Measurements from ENCODE around the gene DCLK3.

The DCLK3 gene

GRCh38 chr3:36707623-36708409, 56.5 kb downstream of the DCLK3 start:
- DNase-seq: no peak

DNA sequence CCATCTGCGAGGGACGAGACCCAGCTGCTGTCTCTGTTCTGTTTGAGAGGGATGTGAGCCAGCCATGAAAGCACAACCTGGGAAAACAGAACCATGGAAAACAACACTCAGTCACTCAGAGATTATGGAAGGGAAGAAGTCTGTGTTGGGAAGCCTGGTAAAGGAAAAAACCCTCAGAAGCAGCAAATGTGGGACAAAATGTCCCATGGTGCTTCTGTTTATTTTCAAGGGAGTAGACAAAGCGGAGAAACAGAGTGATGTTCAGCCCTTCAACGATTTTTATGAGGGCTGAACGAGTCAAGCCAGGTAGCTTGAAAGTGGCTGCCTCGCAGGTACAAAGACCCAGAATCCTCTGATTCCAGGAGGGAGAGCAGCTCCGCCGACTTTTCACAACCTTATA, 59.3 kb downstream of the DCLK3 start:
- DNase-seq: no peak

DNA sequence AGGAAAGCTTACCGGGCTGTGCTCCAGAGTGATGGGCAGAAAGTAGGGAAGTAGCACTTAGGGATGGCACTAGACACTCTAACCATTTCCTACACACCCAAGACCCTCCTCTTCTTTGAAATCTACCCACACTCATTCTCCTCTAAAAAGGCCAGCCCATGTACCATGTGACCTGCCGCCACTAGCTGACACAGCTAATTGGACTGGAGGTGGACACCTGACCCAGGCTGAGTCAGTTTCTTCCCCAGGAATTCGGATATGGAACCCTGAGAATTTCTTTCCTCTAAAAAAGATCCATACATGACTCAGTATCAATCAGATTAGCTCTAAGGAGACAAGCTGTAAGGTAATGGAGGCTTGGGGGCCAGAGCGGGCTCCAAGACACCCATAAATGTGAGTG, 60.1 kb downstream of the DCLK3 start:
- DNase-seq: no peak

- no peak for DNase-seq
These were observed 63.1 kb downstream of the DCLK3 start for GRCh38 chr3:36701249-36701572.

DNA sequence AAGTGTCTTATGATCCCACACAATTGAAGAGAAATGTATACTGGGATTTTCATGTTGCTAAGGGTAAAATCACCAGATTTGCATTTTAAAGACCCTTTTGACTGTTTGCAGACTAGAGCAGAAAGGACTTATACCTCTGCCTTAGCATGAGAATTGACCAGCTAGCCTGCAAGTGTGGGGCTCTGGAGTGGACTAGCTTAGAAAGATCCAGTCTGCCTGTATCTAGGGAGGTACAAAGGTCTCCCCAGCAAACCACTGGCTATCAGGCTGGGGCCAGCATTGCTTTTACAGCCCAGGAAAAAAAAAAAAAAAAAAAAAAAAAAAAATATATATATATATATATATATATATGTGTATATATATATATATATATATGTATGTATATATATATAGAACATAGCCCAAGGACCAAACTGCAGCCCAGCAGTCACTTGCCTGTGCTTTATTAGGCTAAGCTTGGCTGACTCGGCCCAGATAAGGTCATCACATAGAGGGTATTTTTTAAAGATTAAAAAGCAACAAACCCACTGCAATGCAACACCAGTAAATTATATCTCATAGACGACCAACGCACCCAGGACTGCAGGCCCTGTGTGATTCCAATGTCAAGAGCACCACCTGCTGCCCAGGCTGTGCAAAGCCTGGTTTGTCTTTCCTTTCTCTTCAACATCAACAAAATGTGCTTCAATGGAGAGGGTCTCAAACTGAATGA, 63.7 kb downstream of the DCLK3 start:
- DNase-seq: peak; percentile 35

DNA sequence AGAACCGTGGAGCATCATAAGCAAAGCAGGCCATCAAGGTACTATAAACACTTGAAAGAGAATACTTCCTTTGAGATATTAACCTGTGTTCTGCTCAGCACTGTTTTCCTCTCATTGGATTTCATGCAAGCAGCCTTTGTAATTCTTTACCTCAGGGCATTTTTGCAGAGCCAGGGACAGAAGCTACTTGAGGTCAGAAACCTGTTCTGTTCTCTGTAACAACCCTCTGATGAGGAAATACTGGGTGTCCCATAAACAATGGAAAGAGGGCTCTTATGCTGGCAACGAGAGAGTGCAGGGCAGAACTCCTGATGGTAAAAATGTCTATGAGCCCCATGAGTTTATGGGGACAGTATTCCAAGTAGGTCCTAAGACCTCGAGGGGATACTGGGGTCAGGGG, 66.0 kb downstream of the DCLK3 start:
- DNase-seq: no peak

DNA sequence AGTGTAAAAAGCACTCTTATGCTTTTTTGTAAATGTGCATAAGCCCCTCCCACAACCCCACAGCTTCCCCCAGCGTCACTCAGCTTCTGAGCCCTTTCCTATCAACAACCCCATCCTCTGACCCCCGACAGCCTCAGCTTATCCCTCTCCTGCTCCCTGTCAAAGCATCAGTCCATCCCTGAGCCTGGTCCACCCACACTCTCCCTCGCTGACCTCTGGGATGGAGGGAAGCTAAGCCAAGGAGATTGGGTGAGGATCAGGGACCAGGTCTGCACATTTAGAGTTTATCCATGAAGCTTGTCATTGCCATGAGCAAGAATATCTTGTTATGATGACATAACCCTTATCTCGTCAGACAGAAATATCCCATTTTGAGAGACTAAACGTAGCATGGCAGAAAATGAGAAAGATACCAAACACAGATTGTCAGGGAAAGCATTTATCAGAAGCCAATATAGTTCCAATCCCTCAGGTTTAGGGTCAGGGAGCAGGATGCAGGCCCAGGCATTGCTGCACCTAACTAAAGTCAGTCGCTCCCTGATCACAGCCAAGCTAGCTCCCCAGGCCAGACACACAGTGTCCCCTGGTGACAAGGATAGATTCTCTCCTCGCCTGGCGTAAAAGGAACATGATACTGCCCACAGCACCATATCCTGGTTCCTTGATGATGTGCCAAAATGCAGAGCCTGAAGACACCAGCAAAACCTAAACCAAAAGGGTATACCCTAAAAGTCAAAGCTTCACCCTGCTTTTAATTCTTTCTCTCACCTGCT, 66.9 kb downstream of the DCLK3 start:
- no peak for DNase-seq

DNA sequence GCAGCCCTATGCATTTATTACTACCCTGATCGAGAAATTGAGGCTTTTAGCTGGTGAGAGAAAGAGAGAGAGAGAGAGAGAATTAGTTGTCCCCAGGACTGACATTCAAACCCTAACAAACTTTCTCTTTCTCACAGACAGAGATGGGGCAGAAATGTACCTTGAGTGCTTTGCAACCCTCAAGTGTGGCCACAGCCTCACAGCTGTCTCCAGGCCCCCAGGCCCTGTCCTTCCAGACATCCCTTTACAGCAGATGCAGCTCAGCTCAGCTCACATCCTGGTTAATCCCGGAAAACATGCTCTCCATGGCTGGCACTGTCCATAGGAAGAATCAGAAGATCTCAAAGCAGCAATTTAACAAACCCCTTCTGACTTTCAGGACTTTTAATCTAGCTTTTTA, 67.6 kb downstream of the DCLK3 start:
- no peak for DNase-seq

GRCh38 chr3:36695769-36696137, 68.6 kb downstream of the DCLK3 start:
- no peak for DNase-seq

GRCh38 chr3:36695113-36695768, 69.1 kb downstream of the DCLK3 start:
- no peak for DNase-seq

DNA sequence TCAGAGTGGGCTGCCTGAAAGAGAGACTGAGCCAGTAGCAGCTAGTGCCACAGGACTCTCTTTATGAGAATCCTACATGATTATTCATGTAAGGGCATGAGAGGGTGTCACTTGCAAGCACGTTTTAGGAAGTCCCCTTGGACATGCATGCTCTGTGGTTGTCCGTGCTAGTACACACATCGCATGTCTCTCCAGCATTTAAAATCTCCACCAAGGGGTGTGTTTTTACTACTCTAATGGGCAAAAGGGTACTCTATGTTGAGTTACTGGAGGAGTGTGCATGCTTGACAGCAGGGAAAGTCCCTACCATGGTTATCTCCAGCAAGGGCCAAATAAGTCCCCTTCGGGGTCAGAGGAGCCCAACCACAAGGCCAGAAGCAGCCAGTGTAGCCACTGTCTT, 70.7 kb downstream of the DCLK3 start:
- DNase-seq: no peak

DNA sequence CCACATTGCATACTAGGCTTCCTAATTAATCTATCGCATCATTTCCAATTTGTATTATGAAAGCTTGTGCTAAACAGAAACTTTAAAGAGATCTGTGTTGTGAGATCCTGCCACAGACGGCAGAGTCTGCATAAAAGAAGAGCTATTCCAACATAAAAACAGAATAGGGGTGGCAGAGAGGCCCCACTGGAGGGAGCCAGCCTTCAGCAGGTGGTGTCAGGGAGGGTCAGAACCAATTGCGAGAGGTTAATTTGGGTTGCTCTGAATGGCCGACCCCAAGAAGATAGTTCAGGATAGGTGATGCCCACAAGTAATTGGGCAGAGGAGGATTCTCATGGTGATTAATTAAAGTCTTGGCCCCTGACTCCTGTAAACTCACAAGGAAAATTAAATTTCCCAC, 74.8 kb downstream of the DCLK3 start:
- no peak for DNase-seq

GRCh38 chr3:36688815-36689214, 75.5 kb downstream of the DCLK3 start:
- no peak for DNase-seq

DNA sequence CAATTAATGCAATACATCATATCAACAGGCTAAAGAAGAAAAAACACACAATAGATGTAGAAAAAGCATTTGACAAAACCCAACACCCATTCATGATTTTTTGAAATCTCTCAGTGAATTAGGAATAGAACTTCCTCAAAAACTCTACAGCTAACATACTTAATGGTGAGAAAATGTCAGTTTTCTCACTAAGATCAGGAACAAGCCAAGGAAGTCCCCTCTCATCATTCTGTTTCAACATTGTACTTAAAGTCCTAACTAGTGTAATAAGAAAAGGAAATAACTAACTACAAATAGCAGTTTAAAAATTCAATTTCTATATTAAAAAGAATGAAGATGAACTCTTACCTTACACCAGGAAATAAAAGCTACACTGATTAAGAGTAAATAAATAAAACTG, 77.8 kb downstream of the DCLK3 start:
- DNase-seq: no peak

DNA sequence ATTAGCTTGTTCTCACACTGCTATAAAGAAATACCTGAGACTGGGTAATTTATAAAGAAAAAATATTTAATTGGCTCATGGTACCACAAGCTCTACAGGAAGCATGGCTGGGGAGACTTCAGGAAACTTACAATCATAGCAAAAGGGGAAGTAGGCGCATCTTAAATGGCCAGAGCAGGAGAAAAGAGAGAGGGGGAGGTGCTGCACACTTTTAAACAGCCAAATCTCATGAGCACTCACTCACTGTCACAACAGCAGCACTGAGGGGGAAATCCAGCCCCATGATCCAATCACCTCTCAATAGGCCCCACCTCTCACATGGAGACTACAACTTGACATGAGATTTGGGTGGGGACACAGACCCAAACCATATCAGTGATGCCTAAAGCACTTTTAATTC, 82.5 kb downstream of the DCLK3 start:
- no peak for DNase-seq

DNA sequence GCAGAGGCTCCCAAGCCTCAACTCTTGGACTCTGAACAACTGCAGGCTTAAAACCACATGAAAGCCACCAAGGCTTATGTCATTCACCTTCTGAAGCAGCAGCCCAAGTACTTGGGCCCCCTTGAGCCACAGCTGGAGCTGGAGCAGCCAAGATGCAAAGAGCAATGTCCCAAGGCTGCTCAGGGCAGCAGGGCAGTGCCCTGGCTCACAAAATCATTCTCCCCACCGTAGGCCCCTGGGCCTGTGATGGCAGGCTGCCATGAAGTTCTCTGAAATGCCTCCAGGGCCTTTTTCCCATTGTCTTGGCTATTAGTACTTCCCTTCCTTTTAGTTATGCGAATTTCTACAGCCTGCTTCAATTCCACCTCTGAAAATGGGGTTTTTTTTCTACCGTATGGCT, 83.4 kb downstream of the DCLK3 start:
- DNase-seq: no peak

GRCh38 chr3:36679384-36680200, 84.8 kb downstream of the DCLK3 start:
- no peak for DNase-seq

- DNase-seq: no peak
These were observed 85.9 kb downstream of the DCLK3 start for GRCh38 chr3:36678216-36679013.

DNA sequence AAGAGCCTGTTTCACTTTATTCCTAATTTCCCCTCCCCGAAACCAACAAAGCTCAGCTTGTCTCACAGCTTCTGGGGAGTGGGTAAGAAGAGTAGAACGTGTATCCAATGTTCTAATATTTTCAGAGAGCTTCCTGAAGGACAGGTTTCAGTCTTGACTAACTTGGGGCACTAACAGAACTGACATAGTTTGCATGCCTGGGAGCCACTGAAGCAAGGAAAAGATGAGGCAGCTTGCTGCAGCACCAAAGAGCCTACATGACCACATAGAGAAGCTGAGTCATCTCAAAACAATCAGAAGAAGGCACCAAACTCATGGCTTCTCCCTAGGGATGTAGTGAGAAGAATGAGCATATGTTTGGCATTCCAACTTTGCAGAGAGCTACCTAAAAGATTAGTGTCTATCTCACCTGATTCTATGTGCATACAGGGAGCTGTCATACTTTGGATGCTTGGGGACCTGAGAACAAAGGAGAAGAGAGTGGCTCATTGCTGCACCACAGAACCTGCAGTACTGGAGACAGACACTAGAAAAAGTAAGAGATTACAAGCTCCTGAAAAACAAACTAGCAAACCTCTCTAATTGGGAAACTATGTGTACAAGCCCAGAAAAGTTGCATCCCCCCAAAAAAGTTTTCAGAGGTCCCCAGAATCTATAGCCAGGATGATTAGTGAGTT, 86.9 kb downstream of the DCLK3 start:
- no peak for DNase-seq

- DNase-seq: no peak
These were observed 89.5 kb downstream of the DCLK3 start for GRCh38 chr3:36674816-36675215.

DNA sequence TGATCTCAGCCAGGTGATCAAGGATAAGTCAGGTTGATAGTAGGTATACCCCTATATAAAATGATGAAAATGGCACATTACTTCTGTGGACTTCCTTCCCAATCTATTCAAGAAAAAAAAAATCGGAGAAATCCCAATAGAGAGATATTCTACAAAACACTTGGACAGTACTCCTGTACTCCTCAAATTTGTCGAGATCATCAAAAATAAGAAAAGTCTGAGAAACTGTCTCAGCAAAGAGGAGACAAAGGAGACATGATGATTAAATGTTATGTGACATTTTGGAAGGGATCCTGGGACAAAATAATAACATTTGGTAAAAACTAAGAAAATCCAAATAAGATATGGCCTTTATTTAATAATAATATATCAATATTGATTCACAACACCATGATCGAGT, 94.6 kb downstream of the DCLK3 start:
- no peak for DNase-seq

All from NCI-H1092 (cell line).